DOHH2 (cell line): ENCODE data around the gene SKAP1.
"Not testable (repeated sequence)": the region's sequence is repeated elsewhere in the genome, so short reads cannot be mapped to it uniquely, and the experiment has no call there.

ENCODE experiments used
- H3F3A ChIP-seq: fragments of 200-600 bp; sonication (generic), shearing (Covaris generic); 2 replicates; pipeline ENCODE4 v1.6.0; 2016; ENCODE audit warnings: antibody characterized with exemption, mild to moderate bottlenecking; ENCODE audit not compliant: control insufficient read depth, insufficient read depth
- H3K27ac ChIP-seq: fragments of 200-600 bp; sonication (generic); 2 replicates; pipeline ENCODE4 v1.5.1; 2014; ENCODE audit warnings: low read depth, mild to moderate bottlenecking, low read length, moderate library complexity
- H3K27me3 ChIP-seq: fragments of 200-600 bp; sonication (generic); 2 replicates; pipeline ENCODE4 v1.6.1; 2014; ENCODE audit warnings: mild to moderate bottlenecking, low read length, mixed read lengths; ENCODE audit not compliant: control insufficient read depth
- H3K36me3 ChIP-seq: fragments of 200-600 bp; sonication (generic); 2 replicates; pipeline ENCODE4 v1.6.1; 2014; ENCODE audit warnings: mild to moderate bottlenecking, low read length, moderate library complexity, mixed read lengths; ENCODE audit not compliant: control insufficient read depth
- H3K4me1 ChIP-seq: fragments of 200-600 bp; sonication (generic); 2 replicates; pipeline ENCODE4 v1.6.1; 2014; ENCODE audit warnings: mild to moderate bottlenecking, low read length, mixed read lengths; ENCODE audit not compliant: control insufficient read depth
- H3K4me2 ChIP-seq: fragments of 200-600 bp; sonication (generic); 2 replicates; pipeline ENCODE4 v1.6.0; 2014; ENCODE audit warnings: mild to moderate bottlenecking, low read length, moderate library complexity
- H3K4me3 ChIP-seq: fragments of 200-600 bp; sonication (generic); 2 replicates; pipeline ENCODE4 v1.5.1; 2014; ENCODE audit warnings: mild to moderate bottlenecking, low read length, mixed read lengths
- H3K79me2 ChIP-seq: fragments of 200-600 bp; sonication (generic); 2 replicates; pipeline ENCODE4 v1.6.1; 2014; ENCODE audit warnings: mild to moderate bottlenecking, low read length, mixed read lengths; ENCODE audit not compliant: control insufficient read depth
- H3K9me2 ChIP-seq: fragments of 200-600 bp; sonication (generic); replicated peaks from 2 replicates; pipeline ENCODE4 v1.6.1; 2014; ENCODE audit warnings: mild to moderate bottlenecking, low read length, mixed read lengths; ENCODE audit not compliant: control insufficient read depth
- H3K9me3 ChIP-seq: fragments of 200-600 bp; sonication (generic); 2 replicates; pipeline ENCODE4 v1.6.1; 2014; ENCODE audit warnings: antibody characterized with exemption, low read length, mixed read lengths; ENCODE audit not compliant: control insufficient read depth, insufficient read depth
- H4K20me1 ChIP-seq: fragments of 200-600 bp; sonication (generic); 2 replicates; pipeline ENCODE4 v1.6.0; 2014; ENCODE audit warnings: low read depth, mild to moderate bottlenecking, antibody characterized with exemption, low read length, moderate library complexity; ENCODE audit not compliant: control insufficient read depth, insufficient read depth
- EZH2phosphoT487 ChIP-seq: fragments of 200-600 bp; sonication (generic); IDR thresholded peaks from 2 replicates; pipeline ENCODE4 v1.6.1; 2017; ENCODE audit warnings: borderline replicate concordance, mild to moderate bottlenecking, antibody characterized with exemption, low read length, moderate library complexity, mixed read lengths
- TF ChIP-seq, protein P1 (sequence below): fragments of 200-600 bp; sonication (generic); IDR thresholded peaks from one replicate; pipeline ENCODE4 v1.5.1; 2014; ENCODE audit warnings: antibody characterized with exemption, mild to moderate bottlenecking, low read depth, low read length; ENCODE audit not compliant: poor library complexity, severe bottlenecking

SKAP1 gene

DNA sequence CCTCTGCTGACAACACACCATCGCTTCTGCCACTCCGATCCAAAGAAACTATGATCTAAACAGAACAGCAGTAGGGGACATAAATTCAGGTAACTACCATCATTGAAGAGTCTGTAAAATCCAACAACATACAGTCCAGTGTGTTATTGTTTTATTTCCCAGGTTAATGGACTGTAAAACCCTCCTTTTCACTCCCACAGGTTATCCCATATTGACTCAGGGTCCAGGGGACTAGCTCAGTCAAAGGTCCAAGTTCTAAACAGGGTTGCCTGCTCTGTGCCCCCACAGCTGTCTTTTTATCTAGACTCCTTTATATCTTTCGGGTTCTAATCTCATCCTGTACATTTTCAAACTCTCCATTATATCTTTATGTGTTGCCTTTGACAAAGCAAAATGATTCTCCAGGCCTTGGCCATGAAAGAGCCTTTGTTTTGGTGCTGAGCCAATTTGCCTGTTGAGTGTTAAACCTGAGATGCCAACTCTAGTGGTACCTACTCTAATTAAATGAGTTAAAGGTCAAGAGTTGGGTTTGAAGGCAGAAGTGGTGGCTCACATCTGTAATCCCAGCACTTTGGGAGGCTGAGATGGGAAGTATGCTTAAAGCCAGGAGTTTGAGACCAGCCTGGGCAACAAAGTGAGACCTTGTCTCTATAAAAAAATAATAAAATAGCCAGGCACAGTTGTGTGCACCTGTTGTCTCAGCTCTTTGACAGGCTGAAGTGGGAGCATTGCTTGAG, 242.0 kb downstream of the SKAP1 start:
- Histone ChIP-seq H3K4me3 (no peak overlapping the region), H3K9me3 (no peaks in the 10 kb centered on the region), H3K4me2 (no peak overlapping the region), H3K4me1 (no peaks in the 10 kb centered on the region), H3K79me2 (no peaks in the 10 kb centered on the region), H4K20me1 (no peaks in the 10 kb centered on the region), H3K9me2 (no peaks in the 10 kb centered on the region), H3K27ac (no peak overlapping the region), H3K27me3 (peaks cover 35% of the 10 kb centered on the region), H3F3A (no peaks in the 10 kb centered on the region), H3K36me3 (no peaks in the 10 kb centered on the region)
- TF ChIP-seq EZH2phosphoT487 = no peak
- TF ChIP-seq, protein P1, sequence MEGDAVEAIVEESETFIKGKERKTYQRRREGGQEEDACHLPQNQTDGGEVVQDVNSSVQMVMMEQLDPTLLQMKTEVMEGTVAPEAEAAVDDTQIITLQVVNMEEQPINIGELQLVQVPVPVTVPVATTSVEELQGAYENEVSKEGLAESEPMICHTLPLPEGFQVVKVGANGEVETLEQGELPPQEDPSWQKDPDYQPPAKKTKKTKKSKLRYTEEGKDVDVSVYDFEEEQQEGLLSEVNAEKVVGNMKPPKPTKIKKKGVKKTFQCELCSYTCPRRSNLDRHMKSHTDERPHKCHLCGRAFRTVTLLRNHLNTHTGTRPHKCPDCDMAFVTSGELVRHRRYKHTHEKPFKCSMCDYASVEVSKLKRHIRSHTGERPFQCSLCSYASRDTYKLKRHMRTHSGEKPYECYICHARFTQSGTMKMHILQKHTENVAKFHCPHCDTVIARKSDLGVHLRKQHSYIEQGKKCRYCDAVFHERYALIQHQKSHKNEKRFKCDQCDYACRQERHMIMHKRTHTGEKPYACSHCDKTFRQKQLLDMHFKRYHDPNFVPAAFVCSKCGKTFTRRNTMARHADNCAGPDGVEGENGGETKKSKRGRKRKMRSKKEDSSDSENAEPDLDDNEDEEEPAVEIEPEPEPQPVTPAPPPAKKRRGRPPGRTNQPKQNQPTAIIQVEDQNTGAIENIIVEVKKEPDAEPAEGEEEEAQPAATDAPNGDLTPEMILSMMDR = no peak

- not testable (repeated sequence) for H3K36me3 ChIP-seq, H3K9me2 ChIP-seq, H3K4me3 ChIP-seq, H3K79me2 ChIP-seq, H4K20me1 ChIP-seq, H3K9me3 ChIP-seq, H3K27ac ChIP-seq, H3K4me1 ChIP-seq, H3F3A ChIP-seq, H3K4me2 ChIP-seq
- peaks cover 34% of the 10 kb centered on the region for H3K27me3 ChIP-seq
These were observed 243.7 kb downstream of the SKAP1 start for GRCh38 chr17:48186317-48186716.

- no peak overlapping the region for H3K4me3 ChIP-seq
- H3K9me2 ChIP-seq = no peaks in the 10 kb centered on the region
- no peaks in the 10 kb centered on the region for H3K36me3 ChIP-seq
- H3K4me2 ChIP-seq = no peak overlapping the region
- no peak overlapping the region for H3K27ac ChIP-seq
- no peaks in the 10 kb centered on the region for H4K20me1 ChIP-seq
- no peaks in the 10 kb centered on the region for H3F3A ChIP-seq
- H3K27me3 ChIP-seq = peaks cover 35% of the 10 kb centered on the region
- no peaks in the 10 kb centered on the region for H3K9me3 ChIP-seq
- no peaks in the 10 kb centered on the region for H3K4me1 ChIP-seq
- no peaks in the 10 kb centered on the region for H3K79me2 ChIP-seq
- TF ChIP-seq EZH2phosphoT487 = no peak
- TF ChIP-seq, protein P1 = no peak
These were observed 245.3 kb downstream of the SKAP1 start for GRCh38 chr17:48184721-48185120.

DNA sequence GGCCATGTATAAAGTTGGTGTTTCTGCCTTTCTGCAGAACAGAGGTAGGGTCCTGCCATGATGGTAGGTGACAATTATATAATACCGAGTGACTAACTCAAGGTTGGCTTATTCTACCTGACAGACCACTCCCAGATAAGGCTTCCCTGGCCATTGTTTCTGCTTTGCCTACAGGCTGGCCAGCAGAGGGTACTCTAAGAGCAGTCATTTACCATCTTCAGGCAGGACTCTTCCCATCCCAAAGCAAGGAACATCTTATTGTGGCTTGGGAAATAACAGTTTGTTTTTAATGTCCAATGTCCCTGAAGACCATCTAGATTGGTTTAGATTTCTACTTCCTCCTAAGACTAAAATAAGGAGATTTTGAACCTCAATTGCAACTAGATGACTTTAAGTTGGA, 248.4 kb downstream of the SKAP1 start:
- Histone ChIP-seq H3K4me1 (no peaks in the 10 kb centered on the region), H3K79me2 (no peaks in the 10 kb centered on the region), H4K20me1 (no peaks in the 10 kb centered on the region), H3K27ac (no peak overlapping the region), H3F3A (no peaks in the 10 kb centered on the region), H3K4me3 (no peak overlapping the region), H3K9me2 (no peaks in the 10 kb centered on the region), H3K4me2 (no peak overlapping the region), H3K36me3 (no peaks in the 10 kb centered on the region), H3K27me3 (peaks cover 34% of the 10 kb centered on the region), H3K9me3 (no peaks in the 10 kb centered on the region)
- no peak for TF ChIP-seq EZH2phosphoT487
- TF ChIP-seq, protein P1 = no peak
